Measurements from ENCODE around the gene PSMD6.

The PSMD6 gene

DNA sequence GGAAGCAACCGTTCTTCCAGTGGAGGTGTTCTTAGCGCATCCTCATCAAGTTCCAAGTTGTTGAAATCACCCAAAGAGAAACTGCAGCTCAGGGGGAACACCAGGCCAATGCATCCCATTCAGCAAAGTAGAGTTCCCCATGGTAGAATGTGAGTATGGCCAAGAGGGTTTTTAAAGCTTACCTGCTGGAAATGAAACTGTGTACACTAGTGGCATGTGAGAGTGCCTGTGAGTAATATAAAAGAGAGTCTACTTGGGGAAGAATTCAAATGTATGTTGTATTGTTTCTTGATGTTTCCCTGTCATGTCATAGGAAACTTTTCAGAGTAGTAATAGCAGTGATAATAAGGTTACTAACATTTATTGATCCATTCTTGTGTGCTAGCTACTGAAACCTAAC lies 43.3 kb downstream of the PSMD6 start:
- in situ Hi-C loops (cut with HindIII; ENCODE audit: low sequenced_read_pairs) = no loop called here
- TF ChIP-seq, protein P1, sequence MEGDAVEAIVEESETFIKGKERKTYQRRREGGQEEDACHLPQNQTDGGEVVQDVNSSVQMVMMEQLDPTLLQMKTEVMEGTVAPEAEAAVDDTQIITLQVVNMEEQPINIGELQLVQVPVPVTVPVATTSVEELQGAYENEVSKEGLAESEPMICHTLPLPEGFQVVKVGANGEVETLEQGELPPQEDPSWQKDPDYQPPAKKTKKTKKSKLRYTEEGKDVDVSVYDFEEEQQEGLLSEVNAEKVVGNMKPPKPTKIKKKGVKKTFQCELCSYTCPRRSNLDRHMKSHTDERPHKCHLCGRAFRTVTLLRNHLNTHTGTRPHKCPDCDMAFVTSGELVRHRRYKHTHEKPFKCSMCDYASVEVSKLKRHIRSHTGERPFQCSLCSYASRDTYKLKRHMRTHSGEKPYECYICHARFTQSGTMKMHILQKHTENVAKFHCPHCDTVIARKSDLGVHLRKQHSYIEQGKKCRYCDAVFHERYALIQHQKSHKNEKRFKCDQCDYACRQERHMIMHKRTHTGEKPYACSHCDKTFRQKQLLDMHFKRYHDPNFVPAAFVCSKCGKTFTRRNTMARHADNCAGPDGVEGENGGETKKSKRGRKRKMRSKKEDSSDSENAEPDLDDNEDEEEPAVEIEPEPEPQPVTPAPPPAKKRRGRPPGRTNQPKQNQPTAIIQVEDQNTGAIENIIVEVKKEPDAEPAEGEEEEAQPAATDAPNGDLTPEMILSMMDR (IDR thresholded peaks at IDR 0.05; ENCODE audit: low read depth, low read length) = no peak
- no peak for DNase-seq (ENCODE audit: low read depth, low spot score)
- H3K4me3 ChIP-seq (ENCODE audit: low read depth, low read length) = no peak overlapping the region

DNA sequence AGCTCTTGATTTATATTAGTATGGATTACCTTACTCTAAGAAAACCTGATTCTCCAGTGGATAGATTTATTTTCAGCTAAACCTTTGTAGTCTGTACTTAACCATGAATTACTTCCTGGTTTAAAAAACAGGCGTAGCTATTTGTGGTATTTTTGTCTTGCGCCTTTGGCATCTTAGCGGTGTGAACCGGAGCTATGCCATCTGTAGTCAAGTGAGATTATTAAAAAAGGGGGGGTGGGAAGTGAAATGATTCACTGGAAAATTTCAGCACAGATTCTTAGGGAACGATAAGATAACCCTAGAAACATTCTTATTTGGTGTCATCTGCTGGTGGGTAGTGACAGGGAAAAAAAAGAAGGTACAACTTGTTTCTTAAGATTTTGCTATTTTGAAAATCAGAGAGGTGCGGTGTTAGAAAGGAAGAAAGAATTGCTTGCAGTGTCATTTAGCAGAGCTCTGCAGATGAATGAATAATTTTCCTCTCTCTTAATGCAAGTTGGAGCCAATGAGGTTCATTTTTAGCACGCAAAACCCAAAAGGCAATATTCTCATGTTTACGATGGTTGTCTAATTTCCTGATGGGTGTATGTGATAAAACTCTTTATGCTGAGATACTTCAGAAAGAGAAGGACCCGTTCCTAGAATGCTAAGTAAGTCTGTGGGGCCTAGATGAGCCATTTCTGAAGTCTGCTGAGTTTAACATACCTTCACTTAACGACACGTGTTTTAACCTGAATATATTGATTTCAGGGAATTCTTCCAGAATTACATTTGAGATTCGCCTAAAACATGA lies 44.0 kb downstream of the PSMD6 start:
- TF ChIP-seq, protein P1 (IDR thresholded peaks at IDR 0.05; ENCODE audit: low read depth, low read length) = no peak
- in situ Hi-C loops (cut with HindIII; ENCODE audit: low sequenced_read_pairs) = no loop called here
- no peak overlapping the region for H3K4me3 ChIP-seq (ENCODE audit: low read depth, low read length)
- DNase-seq (ENCODE audit: low read depth, low spot score) = no peak

DNA sequence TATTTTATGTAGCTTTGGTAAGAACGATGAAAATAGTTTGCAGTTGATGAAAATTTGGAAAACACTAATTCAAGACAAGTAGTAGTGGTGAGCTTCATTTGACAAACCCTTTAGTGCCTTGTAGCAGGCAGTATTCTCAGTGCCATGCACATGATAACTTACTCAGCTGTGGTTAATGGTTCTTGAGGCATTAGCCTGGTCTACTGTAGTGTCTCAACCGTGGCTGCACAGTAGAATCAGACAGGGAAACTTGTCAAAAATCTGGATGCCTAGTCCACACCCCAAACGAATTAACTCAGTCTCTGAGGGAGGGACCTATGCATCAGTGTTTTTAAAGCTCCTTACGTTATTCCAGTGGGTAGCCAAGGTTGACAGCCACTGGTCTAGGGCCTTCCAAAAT lies 45.4 kb downstream of the PSMD6 start:
- TF ChIP-seq, protein P1 (IDR thresholded peaks at IDR 0.05; ENCODE audit: low read depth, low read length) = no peak
- DNase-seq (ENCODE audit: low read depth, low spot score) = no peak
- no peak overlapping the region for H3K4me3 ChIP-seq (ENCODE audit: low read depth, low read length)
- in situ Hi-C loops (cut with HindIII; ENCODE audit: low sequenced_read_pairs) = no loop called here

- DNase-seq (ENCODE audit: low read depth, low spot score) = no peak
- in situ Hi-C loops (cut with HindIII; ENCODE audit: low sequenced_read_pairs) = no loop called here
- no peak overlapping the region for H3K4me3 ChIP-seq (ENCODE audit: low read depth, low read length)
- TF ChIP-seq, protein P1 (IDR thresholded peaks at IDR 0.05; ENCODE audit: low read depth, low read length) = no peak
Measured at GRCh38 chr3:63976872-63977200, 46.5 kb downstream of the PSMD6 start.

DNA sequence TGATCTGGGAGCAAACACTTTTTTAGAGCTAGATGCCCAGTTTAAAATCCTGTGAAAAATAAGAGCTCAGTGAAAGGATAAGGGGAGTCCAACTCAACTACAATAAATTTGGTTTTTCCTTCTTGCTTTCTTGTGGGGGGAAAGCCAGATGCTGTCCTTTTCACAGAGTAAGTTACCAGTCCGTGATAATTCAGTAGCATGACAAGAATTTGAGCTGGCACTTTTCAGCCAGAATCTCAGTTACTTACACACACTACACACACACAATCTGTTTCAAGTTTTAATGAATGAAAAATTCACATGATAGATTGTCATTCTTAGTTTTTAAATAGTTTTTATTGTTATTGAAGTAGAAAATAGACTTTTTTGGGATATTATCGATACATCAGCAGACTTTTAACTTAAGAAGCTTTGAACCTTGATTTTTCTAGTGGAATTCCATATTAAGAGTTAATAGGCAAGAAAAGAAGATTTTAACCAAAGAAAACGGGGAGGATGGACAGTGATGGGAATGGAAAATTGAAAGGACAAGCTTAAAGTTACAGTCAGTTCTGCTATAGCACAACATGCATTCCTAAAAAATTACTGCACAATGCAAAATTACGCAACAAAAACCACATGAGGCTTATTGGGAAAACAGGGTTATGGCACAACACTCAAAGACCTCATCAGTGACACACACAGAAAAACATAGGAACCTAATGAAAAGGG lies 47.0 kb downstream of the PSMD6 start:
- H3K4me3 ChIP-seq (ENCODE audit: low read depth, low read length) = no peak overlapping the region

GRCh38 chr3:63975723-63976122 lies 47.6 kb downstream of the PSMD6 start:
- DNase-seq (ENCODE audit: low read depth, low spot score) = peak; percentile 75
- in situ Hi-C loops (cut with HindIII; ENCODE audit: low sequenced_read_pairs) = no loop called here
- no peak overlapping the region for H3K4me3 ChIP-seq (ENCODE audit: low read depth, low read length)
- TF ChIP-seq, protein P1 (IDR thresholded peaks at IDR 0.05; ENCODE audit: low read depth, low read length) = no peak

More for the DNA sequence above, 47.0 kb downstream of the PSMD6 start:
- peak; percentile 92 for DNase-seq (ENCODE audit: low read depth, low spot score)
- in situ Hi-C loops (cut with HindIII; ENCODE audit: low sequenced_read_pairs) = no loop called here
- TF ChIP-seq, protein P1 (IDR thresholded peaks at IDR 0.05; ENCODE audit: low read depth, low read length) = no peak

Data from astrocyte of the spinal cord (primary cell).